AG08396 (cell line): ENCODE data around the gene HIVEP3.
A peak's percentile ranks its signal among the peaks of the same experiment; 100 is the strongest.

ENCODE experiments used
- DNase-seq: peaks from one replicate; pipeline ENCODE4 v3.0.0; 2012; ENCODE audit warnings: low spot score, mixed read lengths

Gene HIVEP3

GRCh38 chr1:41730806-41731205, 187.9 kb downstream of the HIVEP3 start:
- no peak for DNase-seq

- no peak for DNase-seq
These were observed 190.1 kb downstream of the HIVEP3 start for GRCh38 chr1:41728403-41729202.

- no peak for DNase-seq
These were observed 191.0 kb downstream of the HIVEP3 start for GRCh38 chr1:41727749-41728115.

GRCh38 chr1:41726899-41727748, 191.6 kb downstream of the HIVEP3 start:
- no peak for DNase-seq

- no peak for DNase-seq
These were observed 192.4 kb downstream of the HIVEP3 start for GRCh38 chr1:41726292-41726691.

GRCh38 chr1:41724926-41725325, 193.8 kb downstream of the HIVEP3 start:
- DNase-seq = no peak

- DNase-seq = no peak
These were observed 194.5 kb downstream of the HIVEP3 start for GRCh38 chr1:41724248-41724647.

GRCh38 chr1:41723786-41724185, 194.9 kb downstream of the HIVEP3 start:
- no peak for DNase-seq

- no peak for DNase-seq
These were observed 196.5 kb downstream of the HIVEP3 start for GRCh38 chr1:41722184-41722583.

- no peak for DNase-seq
These were observed 197.8 kb downstream of the HIVEP3 start for GRCh38 chr1:41720861-41721410.

- DNase-seq = no peak
These were observed 199.1 kb downstream of the HIVEP3 start for GRCh38 chr1:41719590-41719989.

GRCh38 chr1:41719128-41719527, 199.6 kb downstream of the HIVEP3 start:
- DNase-seq = no peak

GRCh38 chr1:41718497-41718896, 200.2 kb downstream of the HIVEP3 start:
- DNase-seq = no peak

- no peak for DNase-seq
These were observed 202.3 kb downstream of the HIVEP3 start for GRCh38 chr1:41716188-41717130.

GRCh38 chr1:41715441-41716095, 203.2 kb downstream of the HIVEP3 start:
- DNase-seq = no peak

GRCh38 chr1:41714638-41715389, 203.9 kb downstream of the HIVEP3 start:
- DNase-seq = no peak

- peak; percentile 61 for DNase-seq
These were observed 205.0 kb downstream of the HIVEP3 start for GRCh38 chr1:41713557-41714327.

GRCh38 chr1:41713141-41713540, 205.6 kb downstream of the HIVEP3 start:
- DNase-seq = no peak

- no peak for DNase-seq
These were observed 206.0 kb downstream of the HIVEP3 start for GRCh38 chr1:41712695-41713094.

GRCh38 chr1:41712081-41712480, 206.6 kb downstream of the HIVEP3 start:
- DNase-seq = no peak
